ENCODE measurements around the gene ABCA7.

- TF ChIP-seq TAF1 (IDR thresholded peaks at IDR 0.05; ENCODE audit: low read depth, low read length) (no peak), POLR2A (IDR thresholded peaks at IDR 0.05; ENCODE audit: low read depth, low read length) (no peak), POLR2AphosphoS5 (IDR thresholded peaks at IDR 0.05; ENCODE audit: low read depth, low read length) (no peak), SPI1 (IDR thresholded peaks at IDR 0.05; ENCODE audit: low read depth, low read length) (no peak), POU2F2 (IDR thresholded peaks at IDR 0.05; ENCODE audit: low read depth, low read length) (no peak), PAX5 (IDR thresholded peaks at IDR 0.05; ENCODE audit: insufficient read depth, low read length, severe bottlenecking) (no peak)
Observed at GRCh38 chr19:1062387-1063029, 22.6 kb downstream of the ABCA7 start.

Data from GM12891 (cell line).